C1 segment of cervical spinal cord (tissue), 14 donors: ENCODE data around the gene ZNF672.
"Not testable (repeated sequence)": the region's sequence is repeated elsewhere in the genome, so short reads cannot be mapped to it uniquely, and the experiment has no call there.

Source experiments
- DNase-seq, 14 donors: peaks; one replicate each; lab custom pipeline; 2025; lab: John Stamatoyannopoulos, UW

Gene ZNF672

GRCh38 chr1:248853663-248854375 lies 15.8 kb downstream of the ZNF672 start:
- no peak for DNase-seq

GRCh38 chr1:248855580-248855979 lies 17.6 kb downstream of the ZNF672 start:
- no peak for DNase-seq

GRCh38 chr1:248856176-248856575 lies 18.2 kb downstream of the ZNF672 start:
- no peak for DNase-seq

DNA sequence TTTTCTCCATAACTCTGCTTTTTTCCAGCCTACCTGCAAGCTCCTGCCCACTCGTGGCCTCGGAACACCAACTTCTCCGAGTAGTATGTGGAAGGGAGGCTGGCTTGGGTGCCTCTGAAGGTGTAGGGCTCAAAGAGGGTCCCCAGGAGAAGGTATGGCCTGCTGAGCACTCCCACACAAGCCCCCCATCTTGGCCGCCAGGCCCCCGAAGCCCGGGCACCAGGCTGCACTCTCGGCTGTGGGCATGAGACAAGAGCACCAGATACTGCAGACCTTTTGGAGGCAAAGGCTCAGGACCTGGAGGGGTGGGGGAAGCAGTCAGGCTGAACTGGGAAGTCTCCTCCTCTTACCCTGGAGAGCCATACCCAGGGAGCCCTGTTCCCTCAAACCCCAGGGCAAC lies 19.2 kb downstream of the ZNF672 start:
- DNase-seq, result no peak

GRCh38 chr1:248857749-248858095 lies 19.7 kb downstream of the ZNF672 start:
- peak in 1 of 14 donors; percentile 60 for DNase-seq

GRCh38 chr1:248858096-248858890 lies 20.3 kb downstream of the ZNF672 start:
- DNase-seq, result peak in 8 of 14 donors; percentile 44 to 83 (median 66)

GRCh38 chr1:248858891-248859889 lies 21.2 kb downstream of the ZNF672 start, which contains the start of gene ZNF692:
Gene ZNF692, minus strand, starts transcription at chr1:248859085. Its CDS starts 776 bp downstream, at chr1:248858309.
- DNase-seq, result peak; percentile 52 to 98 (median 92)

- no peak for DNase-seq
Measured at GRCh38 chr1:248860007-248860406, 22.0 kb downstream of the ZNF672 start.

DNA sequence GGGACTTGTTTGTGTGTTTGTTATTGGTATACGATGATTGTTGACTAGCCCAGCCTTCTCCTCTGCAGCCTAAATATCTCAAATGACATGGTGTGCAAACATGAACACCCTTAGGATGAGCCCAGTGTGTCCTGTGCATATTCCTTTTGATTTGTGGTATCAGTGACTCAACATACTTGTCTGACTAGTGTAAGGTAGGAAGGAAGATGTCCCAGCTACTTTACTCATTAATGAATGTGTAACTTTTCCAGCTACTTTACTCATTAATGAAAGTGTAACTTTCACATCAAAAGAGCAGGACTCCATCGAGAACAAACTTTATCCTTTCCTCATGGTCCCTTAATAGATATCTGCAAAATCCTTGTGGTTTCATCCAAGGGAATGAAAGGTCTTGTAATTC lies 23.6 kb downstream of the ZNF672 start:
- DNase-seq, result no peak

GRCh38 chr1:248862695-248862997 lies 24.6 kb downstream of the ZNF672 start:
- no peak for DNase-seq

DNA sequence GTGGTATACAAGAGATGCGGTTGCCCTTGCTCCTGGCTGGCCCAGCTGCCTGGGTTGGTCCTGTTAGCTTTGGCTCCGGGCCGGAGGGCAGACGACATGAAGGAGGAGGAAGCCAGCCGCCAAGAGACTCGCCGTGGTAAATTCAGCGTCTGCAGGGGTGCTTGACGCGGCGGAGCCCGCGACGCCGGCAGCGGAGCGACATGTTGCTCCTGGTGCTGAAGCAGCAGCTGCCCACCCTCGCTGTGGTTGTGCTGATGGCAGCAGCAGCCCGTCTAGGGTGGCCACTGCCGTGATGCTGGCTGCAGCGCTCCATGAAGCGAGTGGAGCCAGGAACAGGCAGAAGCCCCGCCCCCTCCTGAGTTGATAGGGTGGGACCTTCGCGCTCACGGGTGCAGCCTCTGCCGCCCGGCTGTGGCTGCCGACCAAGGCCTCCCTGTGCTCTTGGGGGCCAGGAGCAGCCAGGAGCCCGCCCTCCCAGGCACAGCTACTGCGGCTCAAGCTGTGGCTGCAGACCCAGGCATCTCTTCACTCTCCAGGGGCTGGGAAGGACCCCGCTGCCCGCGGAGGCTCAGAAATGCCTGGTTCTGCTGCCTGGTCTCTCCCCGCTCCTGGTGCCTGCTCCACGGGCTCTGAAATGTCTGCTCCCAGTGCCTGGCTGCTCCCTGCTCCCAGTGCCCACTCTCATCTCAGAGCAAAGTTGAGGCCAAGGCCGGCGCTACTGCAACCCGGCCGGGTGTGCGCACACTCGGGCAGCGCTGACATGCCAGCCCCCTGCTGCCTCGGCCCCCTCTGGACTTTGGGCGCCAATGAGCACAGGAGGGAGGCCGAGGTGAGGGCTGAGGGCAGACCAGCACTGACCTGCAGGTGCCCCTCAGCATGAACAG lies 25.2 kb downstream of the ZNF672 start:
- DNase-seq, result peak; percentile 24 to 93 (median 55)

DNA sequence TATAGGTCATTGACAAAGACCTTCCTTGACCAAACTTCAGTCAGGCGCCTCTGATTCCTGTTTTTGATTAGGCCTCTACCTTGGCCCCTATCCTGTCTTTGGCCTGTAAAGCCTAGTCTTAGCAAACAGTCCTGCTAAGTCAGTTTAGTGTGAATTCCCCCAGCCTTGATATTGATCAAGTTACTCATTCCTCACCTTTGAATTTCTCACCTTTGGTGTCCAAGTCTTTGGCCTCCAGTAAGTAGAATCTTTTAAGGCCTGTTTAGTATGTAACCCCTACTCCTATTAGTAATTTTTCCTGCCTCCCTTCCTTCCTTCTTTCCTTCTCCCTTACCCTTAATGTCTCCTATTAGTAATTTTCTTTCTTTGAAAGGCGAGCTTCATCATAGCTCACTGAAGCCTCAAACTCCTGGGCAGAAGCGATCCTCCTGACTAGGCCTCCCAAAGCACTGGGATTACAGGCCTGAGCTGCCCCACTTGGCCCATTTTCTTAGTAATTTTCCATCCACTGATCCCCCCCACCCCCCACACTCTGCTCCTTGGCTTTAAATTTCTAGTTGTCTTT lies 33.9 kb downstream of the ZNF672 start:
- DNase-seq, result no peak

- peak in 8 of 14 donors; percentile 49 to 82 (median 64) for DNase-seq
Measured at GRCh38 chr1:248872752-248873408, 34.9 kb downstream of the ZNF672 start.

GRCh38 chr1:248873409-248873992 lies 35.5 kb downstream of the ZNF672 start:
- peak in 13 of 14 donors; percentile 51 to 97 (median 91) for DNase-seq

GRCh38 chr1:248873993-248874533 lies 36.0 kb downstream of the ZNF672 start:
- peak in 9 of 14 donors; percentile 80 to 97 (median 90) for DNase-seq

GRCh38 chr1:248881261-248881660 lies 43.2 kb downstream of the ZNF672 start:
- DNase-seq, result no peak

GRCh38 chr1:248882427-248882826 lies 44.4 kb downstream of the ZNF672 start:
- DNase-seq, result not testable (repeated sequence)

DNA sequence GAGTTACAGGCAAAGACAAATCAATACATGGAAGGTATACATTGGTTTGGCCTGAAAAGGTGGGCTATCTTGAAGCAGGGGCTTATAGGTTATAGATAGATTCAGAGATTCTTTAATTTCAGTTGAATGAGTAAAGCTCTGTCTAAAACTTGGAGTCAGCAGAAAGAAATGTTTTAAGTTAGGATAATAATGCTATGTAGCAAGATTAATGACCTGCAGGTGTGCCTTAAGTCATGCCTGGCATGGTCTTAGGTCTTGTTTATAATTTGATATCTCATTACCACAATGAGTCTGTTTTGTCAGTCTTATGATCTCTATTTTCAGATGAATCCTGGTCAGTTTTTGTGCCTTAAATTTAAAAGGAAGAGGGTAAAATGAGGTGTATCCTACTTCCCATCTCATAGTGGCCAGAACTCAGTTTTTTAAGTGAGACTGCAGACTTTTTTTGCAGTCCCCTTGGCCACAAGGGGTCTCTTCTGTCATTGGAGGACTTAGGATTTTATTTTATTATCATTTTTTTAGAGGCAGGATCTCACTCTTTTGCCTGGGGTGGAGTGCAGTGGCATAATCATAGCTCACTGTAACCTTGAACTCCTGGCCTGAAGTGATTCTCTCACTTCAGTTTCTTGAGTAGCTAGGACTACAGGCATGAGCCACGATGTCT lies 46.7 kb downstream of the ZNF672 start:
- no peak for DNase-seq

GRCh38 chr1:248885646-248886045 lies 47.6 kb downstream of the ZNF672 start:
- DNase-seq, result no peak
